Measurements from ENCODE around the gene RAP1A. TPM values are rescaled to one million over a fixed set of nuclear protein-coding genes. Genes with fewer than 3 reads are reported as not detected.
"Not testable (repeated sequence)": the region's sequence is repeated elsewhere in the genome, so short reads cannot be mapped to it uniquely, and the experiment has no call there.

The RAP1A gene
- total RNA-seq, 1 donor from 2014 or later, result 118 TPM

GRCh38 chr1:111630567-111630966, 11.0 kb downstream of the RAP1A start:
- ATAC-seq (no peak), DNase-seq (no peak)
- H3K36me3 ChIP-seq, result no peaks in the 10 kb centered on the region
- TF ChIP-seq, protein P1, sequence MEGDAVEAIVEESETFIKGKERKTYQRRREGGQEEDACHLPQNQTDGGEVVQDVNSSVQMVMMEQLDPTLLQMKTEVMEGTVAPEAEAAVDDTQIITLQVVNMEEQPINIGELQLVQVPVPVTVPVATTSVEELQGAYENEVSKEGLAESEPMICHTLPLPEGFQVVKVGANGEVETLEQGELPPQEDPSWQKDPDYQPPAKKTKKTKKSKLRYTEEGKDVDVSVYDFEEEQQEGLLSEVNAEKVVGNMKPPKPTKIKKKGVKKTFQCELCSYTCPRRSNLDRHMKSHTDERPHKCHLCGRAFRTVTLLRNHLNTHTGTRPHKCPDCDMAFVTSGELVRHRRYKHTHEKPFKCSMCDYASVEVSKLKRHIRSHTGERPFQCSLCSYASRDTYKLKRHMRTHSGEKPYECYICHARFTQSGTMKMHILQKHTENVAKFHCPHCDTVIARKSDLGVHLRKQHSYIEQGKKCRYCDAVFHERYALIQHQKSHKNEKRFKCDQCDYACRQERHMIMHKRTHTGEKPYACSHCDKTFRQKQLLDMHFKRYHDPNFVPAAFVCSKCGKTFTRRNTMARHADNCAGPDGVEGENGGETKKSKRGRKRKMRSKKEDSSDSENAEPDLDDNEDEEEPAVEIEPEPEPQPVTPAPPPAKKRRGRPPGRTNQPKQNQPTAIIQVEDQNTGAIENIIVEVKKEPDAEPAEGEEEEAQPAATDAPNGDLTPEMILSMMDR (IDR thresholded peaks at IDR 0.05), result no peak
- no peaks in the 10 kb centered on the region for H3K27me3 ChIP-seq
- no peak overlapping the region for H3K27ac ChIP-seq
- H3K4me3 ChIP-seq, result no peak overlapping the region
- intact Hi-C loops (cut with DNase I), result no loop called here
- H3K9me3 ChIP-seq, result no peaks in the 10 kb centered on the region
- H3K4me1 ChIP-seq, result peaks cover 61% of the 10 kb centered on the region

DNA sequence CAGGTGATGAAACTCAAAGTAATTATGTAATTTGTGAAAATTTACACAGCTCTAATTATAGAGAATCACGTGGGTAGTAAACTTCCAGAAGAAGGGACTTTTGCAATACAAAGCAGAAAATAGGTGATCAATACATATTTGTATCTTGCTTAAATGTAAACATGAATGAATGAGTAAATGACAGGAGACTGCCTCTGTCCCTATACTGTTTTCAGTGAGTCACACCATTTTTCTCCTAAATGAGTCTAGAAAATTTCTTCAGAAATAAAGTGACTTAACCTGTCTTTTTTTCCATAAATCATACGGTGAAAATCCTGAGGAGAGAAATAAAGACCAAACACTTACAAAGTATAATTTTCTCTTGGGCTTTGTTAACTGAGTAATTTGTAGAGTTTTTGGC, 11.9 kb downstream of the RAP1A start:
- no peak for DNase-seq
- no peak overlapping the region for H3K4me3 ChIP-seq
- H3K27me3 ChIP-seq, result no peaks in the 10 kb centered on the region
- no peaks in the 10 kb centered on the region for H3K9me3 ChIP-seq
- H3K27ac ChIP-seq, result no peak overlapping the region
- H3K4me1 ChIP-seq, result peaks cover 56% of the 10 kb centered on the region
- no peaks in the 10 kb centered on the region for H3K36me3 ChIP-seq
- ATAC-seq, result no peak
- intact Hi-C loops (cut with DNase I), result no loop called here
- TF ChIP-seq, protein P1 (IDR thresholded peaks at IDR 0.05), result no peak

- H3K36me3 ChIP-seq; DNase-seq; H3K27ac ChIP-seq; H3K27me3 ChIP-seq; H3K4me3 ChIP-seq; ATAC-seq; intact Hi-C loops (cut with DNase I); H3K9me3 ChIP-seq: not testable (repeated sequence)
- peaks cover 61% of the 10 kb centered on the region for H3K4me1 ChIP-seq
Observed at GRCh38 chr1:111632771-111633170, 13.2 kb downstream of the RAP1A start.

DNA sequence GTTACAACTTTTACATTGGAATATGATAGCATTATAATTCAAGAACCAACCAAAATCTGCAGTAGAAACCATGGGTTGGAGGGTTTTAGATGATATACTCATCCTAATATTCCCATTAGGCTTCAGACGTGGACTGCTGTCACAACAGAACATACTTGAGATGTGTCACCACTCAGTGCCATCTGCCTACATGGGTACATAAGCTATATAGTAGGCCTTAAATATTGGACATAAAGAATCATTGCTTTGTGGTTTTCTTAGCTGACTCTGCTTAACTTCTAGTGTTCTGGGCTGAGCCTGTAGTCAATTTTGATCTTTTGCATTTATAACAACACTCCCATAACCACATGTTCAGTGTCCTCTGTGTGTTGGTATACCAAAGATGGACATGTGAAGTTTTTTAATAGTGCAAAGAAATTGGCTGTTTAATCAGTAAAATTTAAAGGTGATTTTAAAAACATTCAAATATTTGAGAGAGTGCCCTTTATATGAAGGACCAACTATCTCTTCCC, 14.2 kb downstream of the RAP1A start:
- TF ChIP-seq, protein P1 (IDR thresholded peaks at IDR 0.05), result no peak
- ATAC-seq (no peak), DNase-seq (no peak)
- peaks cover 59% of the 10 kb centered on the region for H3K4me1 ChIP-seq
- no peak overlapping the region for H3K27ac ChIP-seq
- no peaks in the 10 kb centered on the region for H3K9me3 ChIP-seq
- no peaks in the 10 kb centered on the region for H3K27me3 ChIP-seq
- H3K4me3 ChIP-seq, result no peak overlapping the region
- intact Hi-C loops (cut with DNase I), result no loop called here
- no peaks in the 10 kb centered on the region for H3K36me3 ChIP-seq

DNA sequence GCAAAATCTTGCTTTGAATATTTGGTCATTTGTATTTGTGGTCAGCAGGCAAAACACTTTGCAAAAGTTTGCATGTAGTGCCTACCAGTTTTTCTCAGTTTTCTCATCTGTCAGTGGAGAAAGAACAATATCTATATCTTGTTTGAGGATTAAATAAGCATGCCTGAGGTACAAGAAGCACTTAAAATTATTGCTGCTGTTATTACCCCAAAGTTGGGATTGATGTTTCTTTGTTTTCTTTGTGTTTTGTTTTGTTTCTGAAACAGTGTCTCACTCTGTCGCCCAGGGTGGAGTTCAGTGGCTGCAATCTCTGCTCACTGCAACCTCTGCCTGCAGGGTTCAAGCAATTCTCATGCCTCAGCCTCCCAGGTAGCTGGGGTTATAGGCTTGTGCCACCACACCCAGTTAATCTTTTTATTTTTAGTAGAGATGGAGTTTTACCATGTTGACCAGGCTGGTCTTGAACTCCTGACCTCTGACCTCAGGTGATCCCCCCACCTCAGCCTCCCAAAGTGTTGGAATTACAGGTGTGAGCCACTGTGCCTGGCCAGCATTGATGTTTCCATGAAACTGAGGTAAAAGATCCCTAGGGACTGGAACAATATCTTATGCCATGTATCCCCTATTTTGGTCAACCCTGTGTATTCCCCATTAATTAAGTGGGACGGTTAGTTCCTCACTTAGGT, 15.9 kb downstream of the RAP1A start:
- Histone ChIP-seq H3K27ac (no peak overlapping the region), H3K4me1 (peaks cover 47% of the 10 kb centered on the region), H3K27me3 (no peaks in the 10 kb centered on the region), H3K4me3 (no peak overlapping the region), H3K36me3 (no peaks in the 10 kb centered on the region), H3K9me3 (no peaks in the 10 kb centered on the region)
- ATAC-seq, result no peak
- intact Hi-C loops (cut with DNase I), result no loop called here
- TF ChIP-seq, protein P1 (IDR thresholded peaks at IDR 0.05), result no peak
- no peak for DNase-seq

- Histone ChIP-seq H3K4me3 (no peak overlapping the region), H3K9me3 (no peaks in the 10 kb centered on the region), H3K36me3 (no peaks in the 10 kb centered on the region), H3K27me3 (no peaks in the 10 kb centered on the region), H3K4me1 (peaks cover 33% of the 10 kb centered on the region), H3K27ac (no peak overlapping the region)
- TF ChIP-seq, protein P1 (IDR thresholded peaks at IDR 0.05), result no peak
- no peak for ATAC-seq
- intact Hi-C loops (cut with DNase I), result no loop called here
- DNase-seq, result no peak
Observed at GRCh38 chr1:111638320-111638719, 18.7 kb downstream of the RAP1A start.

All from upper lobe of right lung (tissue), 1 donor.